Measurements from ENCODE around the gene KLHL22.

DNA sequence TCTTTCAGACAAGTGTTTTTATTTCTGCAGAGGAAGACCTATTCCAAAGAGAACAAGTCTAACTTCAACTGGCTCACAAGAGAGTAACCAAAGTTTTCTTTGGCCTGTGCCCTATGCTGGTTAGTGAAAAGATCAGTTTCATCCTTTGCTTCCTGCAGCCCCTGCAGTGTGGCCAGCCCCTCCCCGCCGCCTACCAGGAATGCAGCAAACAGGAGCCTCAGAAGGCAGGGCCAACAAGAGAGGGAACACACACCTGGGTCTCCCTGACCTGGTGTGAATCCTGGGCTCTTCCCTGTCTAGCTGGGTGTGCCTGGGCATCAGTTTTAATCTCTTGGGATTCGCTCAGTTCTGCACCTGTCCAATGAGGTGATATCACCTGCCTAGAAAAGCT is 36.4 kb downstream of the KLHL22 start:
- TF ChIP-seq, protein P1, sequence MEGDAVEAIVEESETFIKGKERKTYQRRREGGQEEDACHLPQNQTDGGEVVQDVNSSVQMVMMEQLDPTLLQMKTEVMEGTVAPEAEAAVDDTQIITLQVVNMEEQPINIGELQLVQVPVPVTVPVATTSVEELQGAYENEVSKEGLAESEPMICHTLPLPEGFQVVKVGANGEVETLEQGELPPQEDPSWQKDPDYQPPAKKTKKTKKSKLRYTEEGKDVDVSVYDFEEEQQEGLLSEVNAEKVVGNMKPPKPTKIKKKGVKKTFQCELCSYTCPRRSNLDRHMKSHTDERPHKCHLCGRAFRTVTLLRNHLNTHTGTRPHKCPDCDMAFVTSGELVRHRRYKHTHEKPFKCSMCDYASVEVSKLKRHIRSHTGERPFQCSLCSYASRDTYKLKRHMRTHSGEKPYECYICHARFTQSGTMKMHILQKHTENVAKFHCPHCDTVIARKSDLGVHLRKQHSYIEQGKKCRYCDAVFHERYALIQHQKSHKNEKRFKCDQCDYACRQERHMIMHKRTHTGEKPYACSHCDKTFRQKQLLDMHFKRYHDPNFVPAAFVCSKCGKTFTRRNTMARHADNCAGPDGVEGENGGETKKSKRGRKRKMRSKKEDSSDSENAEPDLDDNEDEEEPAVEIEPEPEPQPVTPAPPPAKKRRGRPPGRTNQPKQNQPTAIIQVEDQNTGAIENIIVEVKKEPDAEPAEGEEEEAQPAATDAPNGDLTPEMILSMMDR (conservative IDR thresholded peaks at IDR 0.05; ENCODE audit: low read length) = no peak
- no peak for TF ChIP-seq EZH2phosphoT487 (IDR thresholded peaks at IDR 0.05; ENCODE audit: borderline replicate concordance)

All from Loucy (cell line).